Activated CD4-positive, alpha-beta memory T cell treated with anti-CD3 and anti-CD28 coated beads, Interleukin-2, amount 10 ng/mL, durations not matched to agents 7 days and 5 days (primary cell): Measurements from ENCODE around the gene ATRN. TPM values are rescaled to one million over a fixed set of nuclear protein-coding genes. Genes with fewer than 3 reads are reported as not detected.
"Not testable (repeated sequence)": the region's sequence is repeated elsewhere in the genome, so short reads cannot be mapped to it uniquely, and the experiment has no call there.

Source experiments
- CTCF ChIA-PET: fragments of 350-600 bp; sonication (Branson Sonifier 250); formaldehyde crosslinking; loops from one replicate; lab custom pipeline; 2021; ENCODE audit warnings: antibody characterized with exemption, inconsistent platforms; lab: Charles Lee
- POLR2A ChIA-PET: fragments of 350-600 bp; sonication (Branson Sonifier 250); formaldehyde crosslinking; loops from one replicate; lab custom pipeline; 2021; ENCODE audit warnings: antibody characterized with exemption; lab: Charles Lee
- DNase-seq: peaks from one replicate; pipeline ENCODE4 v3.0.0-alpha.2; 2020
- H3K27ac Mint-ChIP-seq: one replicate; pipeline ENCODE4 v1.8.0; 2021; ENCODE audit warnings: mild to moderate bottlenecking, mixed read lengths
- H3K27me3 Mint-ChIP-seq: one replicate; pipeline ENCODE4 v1.8.0; 2021; ENCODE audit warnings: mixed read lengths
- H3K36me3 Mint-ChIP-seq: one replicate; pipeline ENCODE4 v1.8.0; 2021; ENCODE audit warnings: low read depth, mixed read lengths
- H3K4me1 Mint-ChIP-seq: one replicate; pipeline ENCODE4 v1.8.0; 2021; ENCODE audit warnings: mixed read lengths
- H3K4me3 Mint-ChIP-seq: one replicate; pipeline ENCODE4 v1.8.0; 2021; ENCODE audit warnings: mild to moderate bottlenecking, mixed read lengths
- H3K9me3 Mint-ChIP-seq: one replicate; pipeline ENCODE4 v1.8.0; 2021; ENCODE audit warnings: mixed read lengths
- total RNA-seq, 2 experiments: library from RNA; stranded (reverse); gene quantifications; one replicate each; pipeline ENCODE4 v1.2.3, GENCODE V29; 2021

Gene ATRN
- 1 to 10 TPM; 7.8 to 8.1 TPM for total RNA-seq

- ChIA-PET POLR2A (interaction anchor here (0.5 to 1.0 kb wide), 3 partner anchors 61 to 422 kb away, joined by 3 to 4 read pairs (median 3); no protein-coding TSS in a partner anchor), CTCF (interaction anchor here (1.5 kb wide), 1 partner anchor 240 kb away, joined by 3 read pairs; no protein-coding TSS in a partner anchor)
- peaks cover 12% of the 10 kb centered on the region for H3K27me3 Mint-ChIP-seq
- peak within 1 kb of the TSS; percentile 18 for H3K27ac Mint-ChIP-seq
- peak within 1 kb of the TSS; percentile 88 for H3K4me3 Mint-ChIP-seq
- no peaks in the 10 kb centered on the region for H3K36me3 Mint-ChIP-seq
- H3K9me3 Mint-ChIP-seq = no peaks in the 10 kb centered on the region
- H3K4me1 Mint-ChIP-seq = peaks cover 30% of the 10 kb centered on the region
- peak; percentile 87 for DNase-seq
These were observed at the start of gene ATRN for GRCh38 chr20:3470627-3471396. Gene ATRN (plus strand): TSS chr20:3471018. CDS start chr20:3471108, 90 bp downstream.

GRCh38 chr20:3421985-3422384 is 48.8 kb upstream of the ATRN start:
- peaks cover 3% of the 10 kb centered on the region for H3K27me3 Mint-ChIP-seq
- H3K4me1 Mint-ChIP-seq = peaks cover 16% of the 10 kb centered on the region
- ChIA-PET POLR2A (interaction anchor here (1.7 kb wide), 1 partner anchor 14 kb away, joined by 6 read pairs; no protein-coding TSS in a partner anchor), CTCF (interaction anchor here (0.6 kb wide), 1 partner anchor 701 kb away, joined by 3 read pairs; no protein-coding TSS in a partner anchor)
- no peak for DNase-seq
- H3K9me3 Mint-ChIP-seq = no peaks in the 10 kb centered on the region
- no peaks in the 10 kb centered on the region for H3K36me3 Mint-ChIP-seq
- H3K27ac Mint-ChIP-seq = no peak overlapping the region
- H3K4me3 Mint-ChIP-seq = no peak overlapping the region

- H3K27ac Mint-ChIP-seq = no peak overlapping the region
- H3K4me3 Mint-ChIP-seq = no peak overlapping the region
- CTCF ChIA-PET = no interaction called here
- H3K36me3 Mint-ChIP-seq = no peaks in the 10 kb centered on the region
- no peaks in the 10 kb centered on the region for H3K9me3 Mint-ChIP-seq
- POLR2A ChIA-PET = interaction anchor here (1.7 kb wide), 1 partner anchor 15 kb away, joined by 6 read pairs; no protein-coding TSS in a partner anchor
- DNase-seq = no peak
- H3K4me1 Mint-ChIP-seq = peaks cover 16% of the 10 kb centered on the region
- peaks cover under 1% of the 10 kb centered on the region for H3K27me3 Mint-ChIP-seq
These were observed 47.7 kb upstream of the ATRN start for GRCh38 chr20:3423126-3423525.

- POLR2A ChIA-PET, H3K9me3 Mint-ChIP-seq, H3K36me3 Mint-ChIP-seq, H3K27me3 Mint-ChIP-seq, H3K27ac Mint-ChIP-seq, H3K4me3 Mint-ChIP-seq, H3K4me1 Mint-ChIP-seq, DNase-seq: not testable (repeated sequence)
- CTCF ChIA-PET = interaction anchor here (1.0 kb wide), 1 partner anchor 28 kb away, joined by 3 read pairs; no protein-coding TSS in a partner anchor
These were observed 44.1 kb upstream of the ATRN start for GRCh38 chr20:3426766-3427165.

GRCh38 chr20:3430376-3431069 is 40.3 kb upstream of the ATRN start:
- H3K9me3 Mint-ChIP-seq = no peaks in the 10 kb centered on the region
- H3K27ac Mint-ChIP-seq = no peak overlapping the region
- POLR2A ChIA-PET = interaction anchor here (0.8 kb wide), 1 partner anchor 154 kb away, joined by 3 read pairs; no protein-coding TSS in a partner anchor
- peaks cover 9% of the 10 kb centered on the region for H3K27me3 Mint-ChIP-seq
- no peaks in the 10 kb centered on the region for H3K36me3 Mint-ChIP-seq
- H3K4me1 Mint-ChIP-seq = no peaks in the 10 kb centered on the region
- DNase-seq = no peak
- H3K4me3 Mint-ChIP-seq = no peak overlapping the region
- CTCF ChIA-PET = no interaction called here

- Mint-ChIP-seq H3K27ac (no peak overlapping the region), H3K9me3 (no peaks in the 10 kb centered on the region), H3K27me3 (peaks cover 9% of the 10 kb centered on the region), H3K4me3 (no peak overlapping the region), H3K36me3 (no peaks in the 10 kb centered on the region), H3K4me1 (no peaks in the 10 kb centered on the region)
- ChIA-PET POLR2A (no interaction called here), CTCF (no interaction called here)
- DNase-seq = no peak
These were observed 39.7 kb upstream of the ATRN start for GRCh38 chr20:3431109-3431508.

- no peaks in the 10 kb centered on the region for H3K9me3 Mint-ChIP-seq
- ChIA-PET POLR2A (no interaction called here), CTCF (no interaction called here)
- no peak overlapping the region for H3K4me3 Mint-ChIP-seq
- no peak for DNase-seq
- no peak overlapping the region for H3K27ac Mint-ChIP-seq
- H3K27me3 Mint-ChIP-seq = peaks cover 11% of the 10 kb centered on the region
- no peaks in the 10 kb centered on the region for H3K4me1 Mint-ChIP-seq
- no peaks in the 10 kb centered on the region for H3K36me3 Mint-ChIP-seq
These were observed 38.0 kb upstream of the ATRN start for GRCh38 chr20:3432844-3433243.

- POLR2A ChIA-PET = no interaction called here
- H3K4me1 Mint-ChIP-seq = no peaks in the 10 kb centered on the region
- H3K27ac Mint-ChIP-seq = no peak overlapping the region
- no peak for DNase-seq
- peaks cover 11% of the 10 kb centered on the region for H3K27me3 Mint-ChIP-seq
- no peak overlapping the region for H3K4me3 Mint-ChIP-seq
- H3K36me3 Mint-ChIP-seq = no peaks in the 10 kb centered on the region
- CTCF ChIA-PET = no interaction called here
- H3K9me3 Mint-ChIP-seq = no peaks in the 10 kb centered on the region
These were observed 37.1 kb upstream of the ATRN start for GRCh38 chr20:3433744-3434143.

- Mint-ChIP-seq H3K36me3 (no peaks in the 10 kb centered on the region), H3K4me1 (no peaks in the 10 kb centered on the region), H3K27ac (no peak overlapping the region), H3K27me3 (peaks cover 11% of the 10 kb centered on the region), H3K9me3 (no peaks in the 10 kb centered on the region), H3K4me3 (no peak overlapping the region)
- POLR2A ChIA-PET = no interaction called here
- no peak for DNase-seq
- CTCF ChIA-PET = no interaction called here
These were observed 36.6 kb upstream of the ATRN start for GRCh38 chr20:3434232-3434631.

GRCh38 chr20:3436864-3437574 is 33.8 kb upstream of the ATRN start:
- no peak for DNase-seq
- ChIA-PET POLR2A (no interaction called here), CTCF (no interaction called here)
- no peaks in the 10 kb centered on the region for H3K36me3 Mint-ChIP-seq
- H3K4me3 Mint-ChIP-seq = no peak overlapping the region
- peaks cover 8% of the 10 kb centered on the region for H3K27me3 Mint-ChIP-seq
- H3K4me1 Mint-ChIP-seq = no peaks in the 10 kb centered on the region
- H3K27ac Mint-ChIP-seq = no peak overlapping the region
- no peaks in the 10 kb centered on the region for H3K9me3 Mint-ChIP-seq

- DNase-seq = no peak
- ChIA-PET CTCF (no interaction called here), POLR2A (no interaction called here)
- Mint-ChIP-seq H3K4me1 (no peaks in the 10 kb centered on the region), H3K4me3 (no peak overlapping the region), H3K9me3 (no peaks in the 10 kb centered on the region), H3K27ac (no peak overlapping the region), H3K27me3 (peaks cover 27% of the 10 kb centered on the region), H3K36me3 (no peaks in the 10 kb centered on the region)
These were observed 24.0 kb upstream of the ATRN start for GRCh38 chr20:3446779-3447178.

GRCh38 chr20:3447321-3447720 is 23.5 kb upstream of the ATRN start:
- Mint-ChIP-seq H3K27me3 (peaks cover 29% of the 10 kb centered on the region), H3K27ac (no peak overlapping the region), H3K36me3 (no peaks in the 10 kb centered on the region), H3K4me1 (no peaks in the 10 kb centered on the region), H3K4me3 (no peak overlapping the region), H3K9me3 (no peaks in the 10 kb centered on the region)
- POLR2A ChIA-PET = no interaction called here
- CTCF ChIA-PET = no interaction called here
- no peak for DNase-seq

- no peak overlapping the region for H3K4me3 Mint-ChIP-seq
- DNase-seq = no peak
- ChIA-PET POLR2A (interaction anchor here (1.1 kb wide), 1 partner anchor 12 kb away, joined by 3 read pairs; no protein-coding TSS in a partner anchor), CTCF (no interaction called here)
- no peaks in the 10 kb centered on the region for H3K4me1 Mint-ChIP-seq
- peaks cover 27% of the 10 kb centered on the region for H3K27me3 Mint-ChIP-seq
- no peaks in the 10 kb centered on the region for H3K9me3 Mint-ChIP-seq
- no peaks in the 10 kb centered on the region for H3K36me3 Mint-ChIP-seq
- H3K27ac Mint-ChIP-seq = no peak overlapping the region
These were observed 21.5 kb upstream of the ATRN start for GRCh38 chr20:3449319-3449718.
